Transverse colon (tissue), 4 donors: ENCODE results near the gene VMO1. TPM values are rescaled to one million over a fixed set of nuclear protein-coding genes. Genes with fewer than 3 reads are reported as not detected.

ENCODE experiments used
- DNase-seq: peaks from one replicate; pipeline ENCODE4 v3.0.0-alpha.2; 2019
- H3K27ac ChIP-seq, 4 donors: fragments of 200-600 bp; sonication (generic); 2 replicates each; pipeline ENCODE4 v1.5.1; 2016 to 2018; ENCODE audit warnings: inconsistent platforms in 4 of 4
- H3K27me3 ChIP-seq: fragments of 200-600 bp; sonication (generic); 2 replicates; pipeline ENCODE4 v1.5.1; 2017; ENCODE audit warnings: inconsistent platforms
- H3K36me3 ChIP-seq, 4 donors: fragments of 200-600 bp; sonication (generic); 2 replicates each; pipeline ENCODE4 v1.5.1; 2017 to 2019; ENCODE audit warnings: inconsistent platforms in 4 of 4
- H3K4me1 ChIP-seq, 4 donors: fragments of 200-600 bp; sonication (generic); 2 replicates each; pipeline ENCODE4 v1.5.1; 2017 to 2020; ENCODE audit warnings: inconsistent platforms in 4 of 4
- H3K4me3 ChIP-seq, 4 donors: fragments of 200-600 bp; sonication (generic); 1 replicate in 1 of 4; 2 replicates in 3 of 4; pipeline versions ENCODE4 v1.5.1 to v1.6.1; 2017 to 2019; ENCODE audit warnings: inconsistent platforms in 4 of 4
- H3K9me3 ChIP-seq, 2 donors: fragments of 200-600 bp; sonication (generic); 2 replicates each; pipeline ENCODE4 v1.5.1; 2017 to 2019; ENCODE audit warnings: inconsistent platforms in 2 of 2
- EP300 ChIP-seq: sonication (generic); formaldehyde crosslinking; IDR thresholded peaks from one replicate; pipeline ENCODE4 v1.6.1; 2017; ENCODE audit warnings: antibody characterized with exemption, low read depth
- POLR2A ChIP-seq: fragments of 450-650 bp; IDR thresholded peaks from one replicate; pipeline ENCODE4 v1.6.1; 2016; ENCODE audit warnings: antibody characterized with exemption, mild to moderate bottlenecking, moderate library complexity
- POLR2AphosphoS5 ChIP-seq, 3 donors: sonication (generic); formaldehyde crosslinking; IDR thresholded peaks; one replicate each; pipeline ENCODE4 v1.6.1; 2016; ENCODE audit warnings: antibody characterized with exemption in 3 of 3
- WGBS, 2 donors: methylation state at CpG; one replicate each; pipeline ENCODE4 v1.1.5; 2018; ENCODE audit warnings: low coverage in 1 of 2; 5-methylcytosine and 5-hydroxymethylcytosine counted together
- in situ Hi-C, 4 donors: fragments of 200-750 bp; cut with MboI; loops; one replicate each; pipeline versions ENCODE4 v1.15.0 to v1.15.1; 2017; ENCODE audit warnings: low sequenced_read_pairs in 3 of 4, low pct_ligation_motif_present in 1 of 4, low pct_unique_long_range_greater_than_20kb in 1 of 4
- intact Hi-C: fragments of 100-400 bp; cut with DNase I; formaldehyde crosslinking; loops from one replicate; pipeline ENCODE4 v1.15.1; 2023; ENCODE audit warnings: low total_unique reads
- total RNA-seq, 4 donors: library from RNA; depleted of rRNA; stranded (reverse); fragments of >200 nt; gene quantifications; one replicate each; pipeline ENCODE4 v1.1.0, GENCODE V29; 2016
- TF ChIP-seq, protein P1 (sequence below), 5 experiments: fragments of 200-600 bp in 3 of 5; fragments of 450-650 bp in 2 of 5; sonication (generic) in 3 of 5; IDR thresholded peaks; 1 replicate in 2 of 5; 2 replicates in 3 of 5; pipeline ENCODE4 v1.5.1; 2016 to 2017; ENCODE audit warnings: antibody characterized with exemption in 5 of 5, inconsistent platforms in 3 of 5, mild to moderate bottlenecking in 2 of 5, moderate library complexity in 1 of 5

Gene VMO1
- total RNA-seq, 4 donors from 2014 or later, result 0.68 to 5.2 (median 1.9) TPM; not detected in 1

DNA sequence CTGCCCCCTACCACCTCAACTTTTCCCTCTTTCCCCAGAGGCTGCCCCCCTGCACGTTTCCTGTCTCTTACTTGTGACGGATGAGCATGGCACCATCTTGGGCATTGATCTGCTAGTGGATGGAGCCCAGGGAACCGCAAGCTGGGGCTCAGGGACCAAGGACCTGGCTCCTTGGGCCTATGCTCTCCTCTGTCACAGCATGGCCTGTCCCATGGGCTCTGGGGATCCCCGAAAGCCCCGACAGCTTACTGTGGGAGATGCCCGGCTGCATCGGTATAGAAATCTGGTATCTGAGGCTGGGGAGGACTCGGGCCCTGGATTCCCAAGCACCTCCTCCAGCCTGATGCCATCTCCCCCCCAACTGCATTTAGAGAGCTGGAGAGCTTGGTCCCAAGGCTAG lies 44.6 kb downstream of the VMO1 start:
- WGBS, 2 donors, result 96% methylated on average over 8 of the region's 8 CpGs; no CpG with 5 or more reads in 1 of the 2 donors
- H3K27me3 ChIP-seq, result peaks cover 17% of the 10 kb centered on the region
- TF ChIP-seq POLR2A, result no peak
- TF ChIP-seq POLR2AphosphoS5 (IDR thresholded peaks at IDR 0.05), result no peak
- TF ChIP-seq, protein P1, sequence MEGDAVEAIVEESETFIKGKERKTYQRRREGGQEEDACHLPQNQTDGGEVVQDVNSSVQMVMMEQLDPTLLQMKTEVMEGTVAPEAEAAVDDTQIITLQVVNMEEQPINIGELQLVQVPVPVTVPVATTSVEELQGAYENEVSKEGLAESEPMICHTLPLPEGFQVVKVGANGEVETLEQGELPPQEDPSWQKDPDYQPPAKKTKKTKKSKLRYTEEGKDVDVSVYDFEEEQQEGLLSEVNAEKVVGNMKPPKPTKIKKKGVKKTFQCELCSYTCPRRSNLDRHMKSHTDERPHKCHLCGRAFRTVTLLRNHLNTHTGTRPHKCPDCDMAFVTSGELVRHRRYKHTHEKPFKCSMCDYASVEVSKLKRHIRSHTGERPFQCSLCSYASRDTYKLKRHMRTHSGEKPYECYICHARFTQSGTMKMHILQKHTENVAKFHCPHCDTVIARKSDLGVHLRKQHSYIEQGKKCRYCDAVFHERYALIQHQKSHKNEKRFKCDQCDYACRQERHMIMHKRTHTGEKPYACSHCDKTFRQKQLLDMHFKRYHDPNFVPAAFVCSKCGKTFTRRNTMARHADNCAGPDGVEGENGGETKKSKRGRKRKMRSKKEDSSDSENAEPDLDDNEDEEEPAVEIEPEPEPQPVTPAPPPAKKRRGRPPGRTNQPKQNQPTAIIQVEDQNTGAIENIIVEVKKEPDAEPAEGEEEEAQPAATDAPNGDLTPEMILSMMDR (IDR thresholded peaks at IDR 0.05), result no peak
- TF ChIP-seq EP300, result no peak

DNA sequence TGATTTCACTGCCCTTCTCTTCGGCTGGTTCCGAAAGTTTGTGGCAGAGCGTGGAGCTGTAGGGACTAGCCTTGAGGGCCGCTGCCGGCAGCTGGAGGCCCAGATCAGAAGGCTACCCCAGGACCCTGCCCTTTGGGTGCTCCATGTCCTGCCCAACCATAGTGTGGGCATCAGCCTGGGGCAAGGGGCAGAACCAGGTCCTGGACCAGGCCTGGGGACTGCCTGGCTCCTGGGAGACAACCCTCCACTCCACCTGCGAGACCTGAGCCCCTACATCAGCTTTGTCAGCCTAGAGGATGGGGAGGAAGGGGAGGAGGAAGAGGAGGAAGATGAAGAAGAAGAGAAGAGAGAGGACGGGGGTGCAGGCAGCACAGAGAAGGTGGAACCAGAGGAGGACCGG lies 45.6 kb downstream of the VMO1 start:
- Histone ChIP-seq H3K36me3 (no peaks in the 10 kb centered on the region), H3K4me1 (peaks cover 6 to 24% (median 17%) of the 10 kb centered on the region in 4 donors), H3K27me3 (peaks cover 14% of the 10 kb centered on the region), H3K27ac (no peak overlapping the region), H3K4me3 (peak overlapping the region in 1 of 4 donors; percentile 76), H3K9me3 (no peaks in the 10 kb centered on the region)
- intact Hi-C loops (no loop called here), in situ Hi-C loops (no loop called here)
- DNase-seq, result no peak
- WGBS, 2 donors, result 98% methylated on average over 8 of the region's 8 CpGs; no CpG with 5 or more reads in 1 of the 2 donors
- TF ChIP-seq POLR2A, result no peak
- TF ChIP-seq, protein P1 (IDR thresholded peaks at IDR 0.05), result no peak

More for the DNA sequence above, 44.6 kb downstream of the VMO1 start:
- intact Hi-C loops (no loop called here), in situ Hi-C loops (no loop called here)
- H3K4me3 ChIP-seq, result no peak overlapping the region
- DNase-seq, result no peak
- peaks cover 6 to 26% (median 18%) of the 10 kb centered on the region in 4 donors for H3K4me1 ChIP-seq
- H3K9me3 ChIP-seq, result no peaks in the 10 kb centered on the region
- no peaks in the 10 kb centered on the region for H3K36me3 ChIP-seq
- H3K27ac ChIP-seq, result no peak overlapping the region

DNA sequence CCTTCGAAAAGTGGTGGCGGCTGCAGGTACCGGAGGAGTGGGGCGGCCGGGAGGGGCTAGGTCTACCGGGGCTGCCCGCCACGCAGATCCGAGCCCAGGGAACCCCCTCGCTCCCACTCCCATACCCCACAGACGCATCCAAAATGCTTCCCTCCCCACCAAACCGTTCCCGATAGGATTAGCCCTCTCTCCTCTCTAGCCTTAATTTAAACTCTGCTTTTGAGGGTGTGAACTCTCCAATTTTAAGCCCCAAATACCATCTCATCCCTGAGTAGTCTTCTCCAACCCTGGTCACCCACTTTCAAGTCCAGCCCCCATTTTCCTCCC lies 46.2 kb downstream of the VMO1 start:
- Histone ChIP-seq H3K27me3 (peaks cover 8% of the 10 kb centered on the region), H3K27ac (peak overlapping the region in 3 of 4 donors; percentile 70 to 75 (median 75)), H3K4me3 (peak overlapping the region; percentile 63 to 94 (median 80)), H3K9me3 (no peaks in the 10 kb centered on the region), H3K36me3 (no peaks in the 10 kb centered on the region), H3K4me1 (peaks cover 6 to 18% (median 13%) of the 10 kb centered on the region in 4 donors)
- no peak for DNase-seq
- 9% methylated on average over 13 of the region's 13 CpGs; no CpG with 5 or more reads in 1 of the 2 donors for WGBS, 2 donors
- in situ Hi-C loops, result no loop called here
- TF ChIP-seq POLR2A (no peak), POLR2AphosphoS5 (IDR thresholded peaks at IDR 0.05) (no peak), EP300 (no peak)
- TF ChIP-seq, protein P1 (IDR thresholded peaks at IDR 0.05), result no peak
- intact Hi-C loops, result no loop called here

DNA sequence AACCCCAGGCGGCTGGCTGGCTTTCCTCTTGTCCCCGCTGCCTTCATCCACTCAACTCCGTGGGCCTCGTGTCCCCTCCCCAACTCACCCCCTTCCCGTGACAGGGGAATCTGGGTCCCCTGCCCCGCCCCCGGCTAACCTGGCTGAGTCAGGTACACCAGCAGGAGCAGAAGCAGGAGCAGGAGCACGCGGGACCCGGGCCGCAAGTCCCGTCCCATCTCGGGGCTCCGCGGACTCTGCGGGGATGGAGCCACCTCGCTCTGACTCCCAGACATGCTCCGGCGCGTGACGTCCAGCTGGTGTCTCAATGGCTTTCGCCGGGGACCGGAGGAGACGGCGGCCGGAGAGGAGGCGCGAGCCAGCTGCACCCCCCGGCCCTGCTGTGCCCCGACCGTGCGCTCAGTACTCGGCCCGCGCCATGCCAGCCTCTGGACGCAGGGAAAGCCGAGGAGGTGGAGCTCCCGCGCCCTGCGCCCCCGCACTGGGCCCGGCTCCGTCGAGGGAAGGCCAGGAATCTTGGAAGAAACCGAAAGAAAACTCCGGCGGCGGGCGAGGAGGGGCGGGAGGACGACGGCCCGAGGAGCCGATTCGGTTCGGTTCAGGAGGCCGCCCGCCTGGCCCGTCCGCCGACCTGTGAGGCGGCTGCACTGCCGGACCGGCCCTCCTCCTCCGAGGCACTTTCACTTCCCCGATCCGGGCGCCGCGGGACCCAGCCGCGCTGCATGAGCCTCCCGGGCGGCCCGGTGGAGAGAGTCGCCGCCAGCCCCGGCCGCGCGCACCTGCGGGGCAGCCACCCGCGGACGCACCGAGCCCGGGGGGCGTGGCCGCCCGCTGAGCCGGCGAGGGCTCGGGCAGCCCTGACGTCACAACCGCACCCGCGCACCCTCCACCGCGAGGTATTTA lies 46.8 kb downstream of the VMO1 start, which contains the start of the genes CXCL16 and ZMYND15:
Gene CXCL16, minus strand, starts transcription at position 807 of the 903 bp plus-strand sequence. Its CDS starts 589 bp downstream, at position 218.
Gene ZMYND15, plus strand, starts transcription at position 712 of the 903 bp plus-strand sequence. CDS start 716 bp downstream, outside the sequence.
- peak; percentile 83 for DNase-seq
- H3K4me1 ChIP-seq, result peaks cover 6 to 16% (median 13%) of the 10 kb centered on the region in 4 donors
- no peaks in the 10 kb centered on the region for H3K9me3 ChIP-seq
- TF ChIP-seq POLR2AphosphoS5 (IDR thresholded peaks at IDR 0.05), result peak in 2 of 3 donors; percentile 10 to 11
- TF ChIP-seq EP300, result no peak
- TF ChIP-seq POLR2A, result peak; percentile 53
- TF ChIP-seq, protein P1 (IDR thresholded peaks at IDR 0.05), result peak in 1 of 5 experiments; percentile 10
- H3K27me3 ChIP-seq, result peaks cover 2% of the 10 kb centered on the region
- no peaks in the 10 kb centered on the region for H3K36me3 ChIP-seq
- peak within 1 kb of the TSS; percentile 63 to 94 (median 80) for H3K4me3 ChIP-seq
- 1% methylated on average over 84 of the region's 100 CpGs; no CpG with 5 or more reads in 1 of the 2 donors for WGBS, 2 donors
- intact Hi-C loops (loop anchor here (10.0 kb wide), 2 partner anchors 45 to 155 kb away; partner anchors contain the start of genes C17orf107, GLTPD2 and VMO1), in situ Hi-C loops (loop anchor here in 2 of 4 donors (10.0 kb wide), 2 partner anchors 45 to 145 kb away; partner anchors contain the start of genes GLTPD2 (in 1 of the 2) and VMO1 (in 1 of the 2))
- peak within 1 kb of the TSS; percentile 42 to 75 (median 72) for H3K27ac ChIP-seq
